HepG2 (cell line): ENCODE results near the gene MYORG. TPM values are rescaled to one million over a fixed set of nuclear protein-coding genes. Genes with fewer than 3 reads are reported as not detected.

Source experiments
- AGO1 ChIP-seq: fragments of 200-400 bp; formaldehyde crosslinking; IDR thresholded peaks from 2 replicates; pipeline ENCODE4 v1.6.1; 2017; ENCODE audit warnings: mild to moderate bottlenecking, low read depth, low read length, moderate library complexity; ENCODE audit not compliant: poor library complexity, severe bottlenecking
- CEBPZ ChIP-seq: IDR thresholded peaks from 2 replicates; pipeline ENCODE4 v1.6.1; 2012; ENCODE audit warnings: low read length, improper control_type of control experiment
- CREB1 ChIP-seq, 2 experiments: fragments of 450-650 bp in 1 of 2; IDR thresholded peaks; 2 replicates each; pipeline ENCODE4 v1.6.1; 2016 to 2017; ENCODE audit warnings: control low read depth in 1 of 2, mild to moderate bottlenecking in 1 of 2, missing compliant biosample characterization in 1 of 2, missing genetic modification characterization in 1 of 2
- ETV5 ChIP-seq: IDR thresholded peaks from 2 replicates; pipeline ENCODE4 v1.6.1; 2018; ENCODE audit warnings: missing biosample characterization, missing genetic modification reagents, inconsistent platforms, borderline replicate concordance
- MEIS1 ChIP-seq: sonication (generic); formaldehyde crosslinking; IDR thresholded peaks from 2 replicates; pipeline ENCODE4 v1.9.0; 2021; ENCODE audit warnings: mild to moderate bottlenecking, missing genetic modification reagents, moderate library complexity, borderline replicate concordance
- NBN ChIP-seq: fragments of 450-650 bp; conservative IDR thresholded peaks from 2 replicates; pipeline ENCODE4 v1.6.1; 2017
- PRDM4 ChIP-seq: sonication (generic); formaldehyde crosslinking; IDR thresholded peaks from 2 replicates; pipeline ENCODE4 v1.9.0; 2021; ENCODE audit warnings: missing genetic modification reagents, borderline replicate concordance
- YY1 ChIP-seq: IDR thresholded peaks from 2 replicates; pipeline ENCODE4 v1.6.1; 2011; ENCODE audit warnings: low read length, low read depth, moderate library complexity, mild to moderate bottlenecking; ENCODE audit not compliant: insufficient read depth, insufficient replicate concordance
- ZBTB38 ChIP-seq: sonication (generic); formaldehyde crosslinking; IDR thresholded peaks from 2 replicates; pipeline ENCODE4 v1.5.1; 2020; ENCODE audit warnings: mild to moderate bottlenecking, missing genetic modification reagents
- ZBTB7B ChIP-seq: sonication (generic); formaldehyde crosslinking; IDR thresholded peaks from 2 replicates; pipeline ENCODE4 v1.4.0; 2020; ENCODE audit warnings: missing genetic modification reagents
- ZNF354B ChIP-seq: sonication (generic); formaldehyde crosslinking; IDR thresholded peaks from 2 replicates; pipeline ENCODE4 v1.8.0; 2022; ENCODE audit warnings: mild to moderate bottlenecking, missing genetic modification reagents
- ZNF598 ChIP-seq: sonication (generic); formaldehyde crosslinking; IDR thresholded peaks from 2 replicates; pipeline ENCODE4 v1.5.1; 2020; ENCODE audit warnings: mild to moderate bottlenecking, missing genetic modification reagents, borderline replicate concordance
- ZNF674 ChIP-seq: sonication (generic); formaldehyde crosslinking; IDR thresholded peaks from 2 replicates; pipeline ENCODE4 v1.5.0; 2020; ENCODE audit warnings: low read depth, mild to moderate bottlenecking, missing genetic modification reagents
- ZNF883 ChIP-seq: sonication (generic); formaldehyde crosslinking; IDR thresholded peaks from 2 replicates; pipeline ENCODE4 v1.5.1; 2020; ENCODE audit warnings: mild to moderate bottlenecking, missing genetic modification reagents; ENCODE audit errors: not compliant biosample characterization
- polyA plus RNA-seq, 8 experiments: library from polyadenylated mRNA; depleted of rRNA in 3 of 8; stranded (reverse) in 7 of 8; unstranded in 1 of 8; fragments of >200 nt; fragmentation: Illumina TruSeq in 4 of 8; extraction: Trizol in 4 of 8; gene quantifications; 2 replicates each; pipeline versions ENCODE4 v1.2.1 to v1.2.3, GENCODE V29; 2011 to 2016; ENCODE audit warnings: low read depth in 4 of 8, missing spikeins in 1 of 8, mixed read lengths in 1 of 8; ENCODE audit not compliant: insufficient read depth in 1 of 8
- total RNA-seq, 5 experiments: library from RNA; depleted of rRNA; stranded (reverse); fragments of >200 nt; fragmentation: Illumina TruSeq; extraction: Trizol; gene quantifications; 2 replicates each; pipeline ENCODE4 v1.2.3, GENCODE V29; 2016; ENCODE audit warnings: low read depth in 1 of 5
- TF ChIP-seq, protein P1 (sequence below): sonication (generic); formaldehyde crosslinking; IDR thresholded peaks from 2 replicates; pipeline ENCODE4 v1.5.0; 2020; ENCODE audit warnings: mild to moderate bottlenecking, missing genetic modification reagents, moderate library complexity
- TF ChIP-seq, protein P2 (sequence below): sonication (generic); formaldehyde crosslinking; IDR thresholded peaks from 2 replicates; pipeline ENCODE4 v1.4.0; 2020; ENCODE audit warnings: missing genetic modification reagents, mild to moderate bottlenecking, borderline replicate concordance

The MYORG gene
- total and polyA plus RNA-seq, 2 of the 13 experiments (the other 11 are each of a cell fraction or from before 2014, with no cell fraction given) = 11.1 to 22.4 TPM

- TF ChIP-seq CEBPZ = no peak
- TF ChIP-seq, protein P1, sequence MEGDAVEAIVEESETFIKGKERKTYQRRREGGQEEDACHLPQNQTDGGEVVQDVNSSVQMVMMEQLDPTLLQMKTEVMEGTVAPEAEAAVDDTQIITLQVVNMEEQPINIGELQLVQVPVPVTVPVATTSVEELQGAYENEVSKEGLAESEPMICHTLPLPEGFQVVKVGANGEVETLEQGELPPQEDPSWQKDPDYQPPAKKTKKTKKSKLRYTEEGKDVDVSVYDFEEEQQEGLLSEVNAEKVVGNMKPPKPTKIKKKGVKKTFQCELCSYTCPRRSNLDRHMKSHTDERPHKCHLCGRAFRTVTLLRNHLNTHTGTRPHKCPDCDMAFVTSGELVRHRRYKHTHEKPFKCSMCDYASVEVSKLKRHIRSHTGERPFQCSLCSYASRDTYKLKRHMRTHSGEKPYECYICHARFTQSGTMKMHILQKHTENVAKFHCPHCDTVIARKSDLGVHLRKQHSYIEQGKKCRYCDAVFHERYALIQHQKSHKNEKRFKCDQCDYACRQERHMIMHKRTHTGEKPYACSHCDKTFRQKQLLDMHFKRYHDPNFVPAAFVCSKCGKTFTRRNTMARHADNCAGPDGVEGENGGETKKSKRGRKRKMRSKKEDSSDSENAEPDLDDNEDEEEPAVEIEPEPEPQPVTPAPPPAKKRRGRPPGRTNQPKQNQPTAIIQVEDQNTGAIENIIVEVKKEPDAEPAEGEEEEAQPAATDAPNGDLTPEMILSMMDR (CRISPR knock-in tag) = 0 out of 2 replicates have a peak, but pooled peaks have one; percentile 2
- TF ChIP-seq ZNF354B (CRISPR knock-in tag) = no peak
- TF ChIP-seq MEIS1 = 0 out of 2 replicates have a peak, but pooled peaks have one; percentile 14
- TF ChIP-seq, protein P2, sequence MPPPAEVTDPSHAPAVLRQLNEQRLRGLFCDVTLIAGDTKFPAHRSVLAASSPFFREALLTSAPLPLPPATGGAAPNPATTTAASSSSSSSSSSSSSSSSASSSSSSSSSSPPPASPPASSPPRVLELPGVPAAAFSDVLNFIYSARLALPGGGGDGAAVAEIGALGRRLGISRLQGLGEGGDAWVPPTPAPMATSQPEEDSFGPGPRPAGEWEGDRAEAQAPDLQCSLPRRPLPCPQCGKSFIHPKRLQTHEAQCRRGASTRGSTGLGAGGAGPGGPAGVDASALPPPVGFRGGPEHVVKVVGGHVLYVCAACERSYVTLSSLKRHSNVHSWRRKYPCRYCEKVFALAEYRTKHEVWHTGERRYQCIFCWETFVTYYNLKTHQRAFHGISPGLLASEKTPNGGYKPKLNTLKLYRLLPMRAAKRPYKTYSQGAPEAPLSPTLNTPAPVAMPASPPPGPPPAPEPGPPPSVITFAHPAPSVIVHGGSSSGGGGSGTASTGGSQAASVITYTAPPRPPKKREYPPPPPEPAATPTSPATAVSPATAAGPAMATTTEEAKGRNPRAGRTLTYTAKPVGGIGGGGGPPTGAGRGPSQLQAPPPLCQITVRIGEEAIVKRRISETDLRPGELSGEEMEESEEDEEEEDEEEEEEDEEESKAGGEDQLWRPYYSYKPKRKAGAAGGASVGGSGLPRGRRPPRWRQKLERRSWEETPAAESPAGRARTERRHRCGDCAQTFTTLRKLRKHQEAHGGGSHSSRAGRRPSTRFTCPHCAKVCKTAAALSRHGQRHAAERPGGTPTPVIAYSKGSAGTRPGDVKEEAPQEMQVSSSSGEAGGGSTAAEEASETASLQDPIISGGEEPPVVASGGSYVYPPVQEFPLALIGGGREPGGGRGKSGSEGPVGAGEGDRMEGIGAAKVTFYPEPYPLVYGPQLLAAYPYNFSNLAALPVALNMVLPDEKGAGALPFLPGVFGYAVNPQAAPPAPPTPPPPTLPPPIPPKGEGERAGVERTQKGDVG (CRISPR knock-in tag) = peak; percentile 57; the same call in 1 of the 2 replicates
- no peak for TF ChIP-seq AGO1
- TF ChIP-seq ZNF674 (CRISPR knock-in tag) = no peak
- TF ChIP-seq ZBTB38 (CRISPR knock-in tag) = peak; percentile 91
- TF ChIP-seq YY1 = no peak
- no peak for TF ChIP-seq ZBTB7B (CRISPR knock-in tag)
- TF ChIP-seq NBN = no peak
- TF ChIP-seq PRDM4 (CRISPR knock-in tag) = no peak
- TF ChIP-seq ZNF598 (CRISPR knock-in tag) = peak; percentile 73; the same call in 1 of the 2 replicates
- TF ChIP-seq ZNF883 (CRISPR knock-in tag) = no peak
- no peak for TF ChIP-seq CREB1 (IDR thresholded peaks at IDR 0.05)
- TF ChIP-seq CREB1 (CRISPR knock-in tag; IDR thresholded peaks at IDR 0.05) = no peak
- TF ChIP-seq ETV5 (CRISPR knock-in tag) = no peak
Measured at GRCh38 chr9:34380034-34380510, 3.4 kb upstream of the MYORG start (continued).
